Measurements from ENCODE around the gene ADORA2B.

DNA sequence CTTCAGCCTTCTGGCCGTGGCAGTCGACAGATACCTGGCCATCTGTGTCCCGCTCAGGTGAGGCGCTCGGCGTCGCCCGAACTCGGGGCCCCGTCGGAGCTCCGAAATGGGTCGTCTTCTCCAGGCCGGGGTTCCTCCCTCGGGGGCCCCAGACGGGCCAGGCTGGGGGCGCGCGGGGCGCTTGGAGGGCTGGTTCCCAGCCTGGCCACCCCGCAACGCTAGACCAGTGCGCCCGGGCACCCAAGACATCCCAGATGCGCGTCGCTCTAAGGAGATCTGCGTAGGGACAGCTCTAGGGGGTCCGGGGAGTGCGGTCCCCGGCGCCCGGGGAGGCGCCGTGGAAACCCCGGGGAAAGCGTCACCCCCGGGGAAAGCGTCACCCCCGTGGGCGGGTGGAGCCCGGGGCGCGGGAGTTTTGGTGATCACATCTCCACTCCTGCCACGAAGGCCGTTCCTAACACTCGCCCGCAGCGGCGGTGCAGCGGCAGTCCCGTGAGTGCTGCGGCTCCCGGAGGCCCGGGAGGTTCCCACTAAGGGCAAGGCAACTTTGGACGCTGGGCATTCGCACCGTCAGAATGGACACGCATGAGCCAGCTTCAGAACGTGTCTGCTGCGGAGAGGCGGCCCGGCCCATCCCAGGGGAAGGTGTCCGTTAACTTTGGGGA is 729 bp downstream of the ADORA2B start:
- TF ChIP-seq, protein P1, sequence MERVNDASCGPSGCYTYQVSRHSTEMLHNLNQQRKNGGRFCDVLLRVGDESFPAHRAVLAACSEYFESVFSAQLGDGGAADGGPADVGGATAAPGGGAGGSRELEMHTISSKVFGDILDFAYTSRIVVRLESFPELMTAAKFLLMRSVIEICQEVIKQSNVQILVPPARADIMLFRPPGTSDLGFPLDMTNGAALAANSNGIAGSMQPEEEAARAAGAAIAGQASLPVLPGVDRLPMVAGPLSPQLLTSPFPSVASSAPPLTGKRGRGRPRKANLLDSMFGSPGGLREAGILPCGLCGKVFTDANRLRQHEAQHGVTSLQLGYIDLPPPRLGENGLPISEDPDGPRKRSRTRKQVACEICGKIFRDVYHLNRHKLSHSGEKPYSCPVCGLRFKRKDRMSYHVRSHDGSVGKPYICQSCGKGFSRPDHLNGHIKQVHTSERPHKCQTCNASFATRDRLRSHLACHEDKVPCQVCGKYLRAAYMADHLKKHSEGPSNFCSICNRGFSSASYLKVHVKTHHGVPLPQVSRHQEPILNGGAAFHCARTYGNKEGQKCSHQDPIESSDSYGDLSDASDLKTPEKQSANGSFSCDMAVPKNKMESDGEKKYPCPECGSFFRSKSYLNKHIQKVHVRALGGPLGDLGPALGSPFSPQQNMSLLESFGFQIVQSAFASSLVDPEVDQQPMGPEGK (CRISPR knock-in tag; IDR thresholded peaks at IDR 0.05; ENCODE audit: borderline replicate concordance), result no peak
- no peak for TF ChIP-seq ZC3H10 (CRISPR knock-in tag; IDR thresholded peaks at IDR 0.05)
- no peak for TF ChIP-seq ZNF8 (CRISPR knock-in tag; IDR thresholded peaks at IDR 0.05)
- TF ChIP-seq RARB (CRISPR knock-in tag; IDR thresholded peaks at IDR 0.05), result no peak
- no peak for TF ChIP-seq OSR1 (CRISPR knock-in tag; IDR thresholded peaks at IDR 0.05)
- no peak for TF ChIP-seq ZFP30 (CRISPR knock-in tag; IDR thresholded peaks at IDR 0.05)
- TF ChIP-seq, protein P2, sequence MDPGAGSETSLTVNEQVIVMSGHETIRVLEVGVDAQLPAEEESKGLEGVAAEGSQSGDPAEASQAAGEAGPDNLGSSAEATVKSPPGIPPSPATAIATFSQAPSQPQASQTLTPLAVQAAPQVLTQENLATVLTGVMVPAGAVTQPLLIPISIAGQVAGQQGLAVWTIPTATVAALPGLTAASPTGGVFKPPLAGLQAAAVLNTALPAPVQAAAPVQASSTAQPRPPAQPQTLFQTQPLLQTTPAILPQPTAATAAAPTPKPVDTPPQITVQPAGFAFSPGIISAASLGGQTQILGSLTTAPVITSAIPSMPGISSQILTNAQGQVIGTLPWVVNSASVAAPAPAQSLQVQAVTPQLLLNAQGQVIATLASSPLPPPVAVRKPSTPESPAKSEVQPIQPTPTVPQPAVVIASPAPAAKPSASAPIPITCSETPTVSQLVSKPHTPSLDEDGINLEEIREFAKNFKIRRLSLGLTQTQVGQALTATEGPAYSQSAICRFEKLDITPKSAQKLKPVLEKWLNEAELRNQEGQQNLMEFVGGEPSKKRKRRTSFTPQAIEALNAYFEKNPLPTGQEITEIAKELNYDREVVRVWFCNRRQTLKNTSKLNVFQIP (CRISPR knock-in tag; IDR thresholded peaks at IDR 0.05; ENCODE audit: borderline replicate concordance, low read depth), result no peak
- no peak for TF ChIP-seq ZFP3 (CRISPR knock-in tag; IDR thresholded peaks at IDR 0.05)
- TF ChIP-seq SNAI2 (CRISPR knock-in tag; IDR thresholded peaks at IDR 0.05), result no peak
- no peak for TF ChIP-seq BACH2 (CRISPR knock-in tag; IDR thresholded peaks at IDR 0.05; ENCODE audit: borderline replicate concordance)
- TF ChIP-seq TCF4 (CRISPR knock-in tag; IDR thresholded peaks at IDR 0.05; ENCODE audit: borderline replicate concordance), result no peak
